HCT116 (cell line): ENCODE data around the gene KCNMB2. TPM values are rescaled to one million over a fixed set of nuclear protein-coding genes. Genes with fewer than 3 reads are reported as not detected.

Experiments used
- ATAC-seq: fragments of 200-7000 bp; cut with Tn5 transposase; 2 replicates; pipeline ENCODE4 v1.9.1; 2020; ENCODE audit warnings: mild to moderate bottlenecking, moderate library complexity
- BruUV-seq: library from RNA; stranded (reverse); fragments of 400-500 nt; replicated peaks from 2 replicates; lab custom pipeline; 2021; lab: Mats Ljungman, UMichigan
- CTCF ChIA-PET: fragments of 300-600 bp; sonication (Branson Sonifier 250); formaldehyde crosslinking; loops from one replicate; lab custom pipeline; 2021; ENCODE audit warnings: antibody characterized with exemption; lab: Charles Lee
- POLR2A ChIA-PET: fragments of 300-600, 350-600 bp; sonication (Branson Sonifier 250); formaldehyde crosslinking; loops from one replicate; lab custom pipeline; 2021; ENCODE audit warnings: antibody characterized with exemption; lab: Charles Lee
- RAD21 ChIA-PET, 2 experiments: fragments of 300-600 bp; sonication (Branson Sonifier 250); formaldehyde crosslinking; loops; one replicate each; lab custom pipeline; 2023; ENCODE audit warnings: low total read pairs in 2 of 2; ENCODE audit not compliant: uncharacterized antibody in 2 of 2, unreplicated experiment in 2 of 2, low non-redundant PET in 1 of 2; lab: Charles Lee
- DNase-seq: peaks from one replicate; pipeline ENCODE4 v3.0.0-alpha.2; 2010; ENCODE audit warnings: low read depth, low spot score
- H2AFZ ChIP-seq: fragments of 200-600 bp; shearing (Covaris generic), sonication (generic); 2 replicates; pipeline ENCODE4 v1.6.1; 2017; ENCODE audit warnings: low read depth, mixed run types, mixed read lengths, antibody characterized with exemption, low read length; ENCODE audit not compliant: poor library complexity, severe bottlenecking
- H3K27ac ChIP-seq: 2 replicates; pipeline ENCODE4 v1.5.1; 2012; ENCODE audit warnings: low read depth, low read length
- H3K27me3 ChIP-seq: fragments of 200-600 bp; sonication (generic); 2 replicates; pipeline ENCODE4 v1.6.1; 2016; ENCODE audit warnings: mixed run types, low read length, mixed read lengths; ENCODE audit not compliant: insufficient read depth
- H3K36me3 ChIP-seq, 2 experiments: fragments of 200-500 bp in 1 of 2; fragments of 200-600 bp in 1 of 2; sonication (Bioruptor generic) in 1 of 2; sonication (generic) in 1 of 2; 2 replicates each; pipeline versions ENCODE4 v1.5.1 to v1.6.1; 2014 to 2016; ENCODE audit warnings: low read length in 2 of 2, inconsistent platforms in 1 of 2, mixed read lengths in 1 of 2, mixed run types in 1 of 2; ENCODE audit not compliant: insufficient read depth in 2 of 2, control insufficient read depth in 1 of 2
- H3K4me1 ChIP-seq, 2 experiments: fragments of 200-600 bp in 1 of 2; sonication (generic) in 1 of 2; 2 replicates each; pipeline versions ENCODE4 v1.5.1 to v1.6.1; 2012 to 2017; ENCODE audit warnings: low read length in 2 of 2, inconsistent platforms in 1 of 2, mild to moderate bottlenecking in 1 of 2, mixed read lengths in 1 of 2, mixed run types in 1 of 2, moderate library complexity in 1 of 2; ENCODE audit not compliant: insufficient read depth in 2 of 2, control insufficient read depth in 1 of 2
- H3K4me2 ChIP-seq: fragments of 200-600 bp; sonication (generic); 2 replicates; pipeline ENCODE4 v1.6.1; 2017; ENCODE audit warnings: mixed run types, low read length, mixed read lengths
- H3K4me3 ChIP-seq, 2 experiments: fragments of 200-600 bp in 1 of 2; sonication (generic) in 1 of 2; replicated peaks in 1 of 2; 2 replicates each; pipeline ENCODE4 v1.5.1; 2011 to 2016; ENCODE audit warnings: low read length in 2 of 2, control low read depth in 1 of 2, low read depth in 1 of 2, mild to moderate bottlenecking in 1 of 2, mixed read lengths in 1 of 2, mixed run types in 1 of 2
- H3K79me2 ChIP-seq: fragments of 200-600 bp; sonication (generic); 2 replicates; pipeline ENCODE4 v1.6.1; 2017; ENCODE audit warnings: mild to moderate bottlenecking, mixed run types, low read length, moderate library complexity, mixed read lengths; ENCODE audit not compliant: insufficient read depth
- H3K9ac ChIP-seq: fragments of 200-600 bp; sonication (generic); 2 replicates; pipeline ENCODE4 v1.6.1; 2016; ENCODE audit warnings: low read length, mixed read lengths
- H3K9me2 ChIP-seq: fragments of 200-600 bp; sonication (generic), shearing (Covaris generic); 2 replicates; pipeline ENCODE4 v1.6.1; 2017; ENCODE audit warnings: mixed run types, mild to moderate bottlenecking, moderate library complexity; ENCODE audit not compliant: insufficient read depth
- H3K9me3 ChIP-seq, 2 experiments: fragments of 200-500 bp in 1 of 2; fragments of 200-600 bp in 1 of 2; sonication (Bioruptor generic) in 1 of 2; sonication (generic) in 1 of 2; 2 replicates each; pipeline ENCODE4 v1.6.1; 2014 to 2017; ENCODE audit warnings: low read length in 2 of 2, mixed read lengths in 2 of 2, inconsistent platforms in 1 of 2, low read depth in 1 of 2, mild to moderate bottlenecking in 1 of 2, mixed run types in 1 of 2, moderate library complexity in 1 of 2; ENCODE audit not compliant: control insufficient read depth in 1 of 2, insufficient read depth in 1 of 2
- H4K20me1 ChIP-seq: fragments of 200-600 bp; sonication (generic), shearing (Covaris generic); 2 replicates; pipeline ENCODE4 v1.6.1; 2017; ENCODE audit warnings: mixed run types, mild to moderate bottlenecking, moderate library complexity; ENCODE audit not compliant: insufficient read depth
- CBX3 ChIP-seq: IDR thresholded peaks from 2 replicates; pipeline ENCODE4 v1.6.1; 2012; ENCODE audit warnings: low read depth
- EGR1 ChIP-seq: IDR thresholded peaks from 2 replicates; pipeline ENCODE4 v1.6.1; 2012; ENCODE audit warnings: low read depth
- ELF1 ChIP-seq: IDR thresholded peaks from 2 replicates; pipeline ENCODE4 v1.6.1; 2012; ENCODE audit warnings: low read depth, borderline replicate concordance
- EZH2 ChIP-seq: fragments of 200-600 bp; sonication (generic); IDR thresholded peaks from 2 replicates; pipeline ENCODE4 v1.6.1; 2017; ENCODE audit warnings: antibody characterized with exemption, mixed run types
- FOSL1 ChIP-seq: IDR thresholded peaks from 2 replicates; pipeline ENCODE4 v1.6.1; 2012; ENCODE audit warnings: low read depth
- MAX ChIP-seq: IDR thresholded peaks from 2 replicates; pipeline ENCODE4 v1.6.1; 2012
- SRF ChIP-seq: IDR thresholded peaks from 2 replicates; pipeline ENCODE4 v1.6.1; 2012; ENCODE audit warnings: low read depth
- TCF7L2 ChIP-seq: IDR thresholded peaks from 2 replicates; pipeline ENCODE4 v1.7.0; 2011; ENCODE audit warnings: borderline replicate concordance, inconsistent platforms; ENCODE audit not compliant: insufficient read depth, insufficient read length; ENCODE audit errors: extremely low read depth
- YY1 ChIP-seq: IDR thresholded peaks from 2 replicates; pipeline ENCODE4 v1.6.1; 2011; ENCODE audit warnings: low read length, low read depth, moderate library complexity, mild to moderate bottlenecking; ENCODE audit not compliant: insufficient replicate concordance; ENCODE audit errors: extremely low read depth
- ZNF274 ChIP-seq: fragments of 200-500 bp; sonication (Bioruptor generic); IDR thresholded peaks from 2 replicates; pipeline ENCODE4 v1.6.1; 2014; ENCODE audit warnings: mild to moderate bottlenecking, low read depth, low read length, inconsistent platforms
- intact Hi-C: fragments of 100-400 bp; cut with micrococcal nuclease; formaldehyde crosslinking; loops from 2 replicates; pipeline ENCODE4 v1.10.0; 2022
- total RNA-seq: library from RNA; stranded (reverse); gene quantifications from one replicate; pipeline ENCODE4 v1.2.1, GENCODE V29; 2021; ENCODE audit not compliant: unreplicated experiment

KCNMB2 gene
- total RNA-seq, 1 experiment from 2014 or later = not detected

DNA sequence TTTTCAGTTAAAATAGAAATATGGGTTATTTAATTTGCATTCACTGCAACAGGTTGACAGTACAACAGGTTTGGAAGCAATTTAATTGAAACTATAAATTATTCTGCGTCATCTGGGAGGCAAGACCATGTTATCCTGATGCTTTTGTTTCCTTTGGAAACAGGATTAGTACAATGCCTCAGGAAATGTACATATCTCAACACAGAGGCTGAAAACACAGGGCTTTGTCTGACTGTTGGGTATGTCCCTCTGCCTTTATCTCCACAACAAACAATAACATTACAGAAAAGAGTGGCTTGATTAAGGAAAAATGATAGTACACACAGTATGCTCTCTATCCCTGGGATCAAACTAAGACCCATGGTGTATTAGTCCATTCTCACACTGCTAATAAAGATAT is 95.7 kb downstream of the KCNMB2 start:
- no TSS peak for BruUV-seq

GRCh38 chr3:178634975-178635374 is 98.7 kb downstream of the KCNMB2 start:
- DNase-seq (no peak), ATAC-seq (no peak)
- Histone ChIP-seq H3K9me3 (no peaks in the 10 kb centered on the region), H3K9ac (no peak overlapping the region), H3K4me3 (no peak overlapping the region), H2AFZ (no peak overlapping the region), H3K27me3 (no peaks in the 10 kb centered on the region), H3K27ac (no peak overlapping the region), H4K20me1 (no peaks in the 10 kb centered on the region), H3K4me2 (no peak overlapping the region), H3K79me2 (no peaks in the 10 kb centered on the region), H3K36me3 (no peaks in the 10 kb centered on the region), H3K9me2 (no peaks in the 10 kb centered on the region), H3K4me1 (no peaks in the 10 kb centered on the region)
- BruUV-seq = no TSS peak
- TF ChIP-seq EZH2 = no peak
- no peak for TF ChIP-seq MAX
- no peak for TF ChIP-seq EGR1
- TF ChIP-seq FOSL1 = no peak
- no peak for TF ChIP-seq SRF
- TF ChIP-seq YY1 = no peak
- POLR2A ChIA-PET = no interaction called here
- intact Hi-C loops = no loop called here
- RAD21 ChIA-PET = no interaction called here
- CTCF ChIA-PET = no interaction called here

More for the DNA sequence above, 95.7 kb downstream of the KCNMB2 start:
- intact Hi-C loops = no loop called here
- Histone ChIP-seq H3K4me3 (no peak overlapping the region), H3K9ac (no peak overlapping the region)
- TF ChIP-seq TCF7L2 (no peak), CBX3 (no peak), FOSL1 (no peak), ZNF274 (no peak), ELF1 (no peak)
- TF ChIP-seq, all 23 proteins: peak for 0
- ChIA-PET RAD21 (no interaction called here), POLR2A (no interaction called here), CTCF (no interaction called here)
- H4K20me1 ChIP-seq = no peaks in the 10 kb centered on the region
- H3K36me3 ChIP-seq = no peaks in the 10 kb centered on the region
- H3K27me3 ChIP-seq = no peaks in the 10 kb centered on the region
- H3K9me3 ChIP-seq = no peaks in the 10 kb centered on the region
- H3K4me2 ChIP-seq = no peak overlapping the region
- no peak overlapping the region for H2AFZ ChIP-seq
- no peaks in the 10 kb centered on the region for H3K79me2 ChIP-seq
- no peak overlapping the region for H3K27ac ChIP-seq
- ATAC-seq = no peak
- no peaks in the 10 kb centered on the region for H3K4me1 ChIP-seq
- no peak for DNase-seq
- no peaks in the 10 kb centered on the region for H3K9me2 ChIP-seq
